DND-41 (cell line): Measurements from ENCODE around the gene SYNE1.

Experiments
- CTCF ChIP-seq: IDR thresholded peaks from 2 replicates; pipeline ENCODE4 v1.5.1; 2012; ENCODE audit warnings: borderline replicate concordance, low read length, moderate library complexity, mild to moderate bottlenecking; ENCODE audit not compliant: poor library complexity, severe bottlenecking; ENCODE audit errors: extremely low read depth
- EZH2 ChIP-seq: IDR thresholded peaks from 3 replicates; pipeline ENCODE4 v1.6.1; 2012; ENCODE audit warnings: borderline replicate concordance, low read depth, mild to moderate bottlenecking, moderate library complexity, low read length, inconsistent platforms; ENCODE audit not compliant: severe bottlenecking

GRCh38 chr6:152379423-152379822, 257.7 kb downstream of the SYNE1 start:
- TF ChIP-seq CTCF (no peak), EZH2 (no peak)
